CD14-positive monocyte (primary cell): Measurements from ENCODE around the gene MACROD2. TPM values are rescaled to one million over a fixed set of nuclear protein-coding genes. Genes with fewer than 3 reads are reported as not detected.

ENCODE experiments used
- DNase-seq, 3 donors: peaks; one replicate each; pipeline ENCODE4 v3.0.0-alpha.2; 2011 to 2022
- H2AFZ ChIP-seq: 2 replicates; pipeline ENCODE4 v1.6.0; 2012; ENCODE audit warnings: mild to moderate bottlenecking, low read depth, low read length, inconsistent platforms; ENCODE audit not compliant: insufficient read depth, poor library complexity, severe bottlenecking
- H3K27ac ChIP-seq, 2 donors: 1 replicate in 1 of 2; 2 replicates in 1 of 2; pipeline ENCODE4 v1.5.1; 2012 to 2013; ENCODE audit warnings: low read length in 2 of 2, control low read depth in 1 of 2, inconsistent platforms in 1 of 2, low read depth in 1 of 2, mild to moderate bottlenecking in 1 of 2
- H3K27me3 ChIP-seq, 2 donors: one replicate each; pipeline versions ENCODE4 v1.6.0 to v1.6.1; 2011 to 2013; ENCODE audit warnings: low read length in 2 of 2; ENCODE audit not compliant: control insufficient read depth in 2 of 2, insufficient read depth in 2 of 2
- H3K36me3 ChIP-seq, 2 donors: replicated peaks in 1 of 2; 1 replicate in 1 of 2; 2 replicates in 1 of 2; pipeline versions ENCODE4 v1.5.1 to v1.6.1; 2012 to 2013; ENCODE audit warnings: low read length in 2 of 2, control low read depth in 1 of 2, inconsistent platforms in 1 of 2, mild to moderate bottlenecking in 1 of 2; ENCODE audit not compliant: insufficient read depth in 2 of 2, control insufficient read depth in 1 of 2
- H3K4me1 ChIP-seq, 2 donors: 1 replicate in 1 of 2; 2 replicates in 1 of 2; pipeline versions ENCODE4 v1.5.1 to v1.6.1; 2012 to 2013; ENCODE audit warnings: low read length in 2 of 2, control low read depth in 1 of 2, inconsistent platforms in 1 of 2, mild to moderate bottlenecking in 1 of 2, moderate library complexity in 1 of 2; ENCODE audit not compliant: insufficient read depth in 2 of 2, control insufficient read depth in 1 of 2
- H3K4me2 ChIP-seq: replicated peaks from 2 replicates; pipeline ENCODE3; 2012; ENCODE audit warnings: low read length, moderate library complexity, mild to moderate bottlenecking; ENCODE audit not compliant: poor library complexity, severe bottlenecking; ENCODE audit errors: extremely low read depth
- H3K4me3 ChIP-seq, 3 experiments: fragments of 200-600 bp in 1 of 3; sonication (generic) in 1 of 3; replicated peaks in 1 of 3; 1 replicate in 2 of 3; 2 replicates in 1 of 3; pipeline ENCODE4 v1.5.1; 2011 to 2013; ENCODE audit warnings: low read length in 3 of 3, mild to moderate bottlenecking in 3 of 3, control low read depth in 2 of 3, low read depth in 2 of 3, inconsistent platforms in 1 of 3, moderate library complexity in 1 of 3
- H3K79me2 ChIP-seq: 2 replicates; pipeline ENCODE4 v1.6.0; 2012; ENCODE audit warnings: mild to moderate bottlenecking, control low read depth, inconsistent platforms, low read length, moderate library complexity; ENCODE audit not compliant: insufficient read depth
- H3K9ac ChIP-seq: 2 replicates; pipeline ENCODE4 v1.6.0; 2017; ENCODE audit warnings: low read length, mild to moderate bottlenecking; ENCODE audit not compliant: insufficient read depth, poor library complexity, severe bottlenecking
- H3K9me3 ChIP-seq, 2 donors: replicated peaks in 1 of 2; 1 replicate in 1 of 2; 2 replicates in 1 of 2; pipeline versions ENCODE4 v1.5.1 to v1.6.1; 2012 to 2013; ENCODE audit warnings: low read length in 2 of 2, control low read depth in 1 of 2; ENCODE audit not compliant: control insufficient read depth in 1 of 2, insufficient read depth in 1 of 2
- H4K20me1 ChIP-seq: 2 replicates; pipeline ENCODE4 v1.6.0; 2012; ENCODE audit warnings: mild to moderate bottlenecking, low read length, control low read depth, moderate library complexity; ENCODE audit not compliant: insufficient read depth
- H3K27ac Mint-ChIP-seq, 7 donors: one replicate each; pipeline ENCODE4 v1.8.0; 2020; ENCODE audit warnings: mild to moderate bottlenecking in 7 of 7, mixed read lengths in 7 of 7, moderate library complexity in 6 of 7, inconsistent platforms in 2 of 7
- H3K27me3 Mint-ChIP-seq, 3 donors: one replicate each; pipeline ENCODE4 v1.8.0; 2021 to 2022; ENCODE audit warnings: low read depth in 3 of 3, mild to moderate bottlenecking in 3 of 3, mixed read lengths in 3 of 3, moderate library complexity in 3 of 3, inconsistent platforms in 1 of 3
- H3K36me3 Mint-ChIP-seq, 2 donors: one replicate each; pipeline ENCODE4 v1.8.0; 2020; ENCODE audit warnings: mixed read lengths in 2 of 2, inconsistent platforms in 1 of 2, mild to moderate bottlenecking in 1 of 2
- H3K4me1 Mint-ChIP-seq: one replicate; pipeline ENCODE4 v1.8.0; 2020; ENCODE audit warnings: mild to moderate bottlenecking, mixed read lengths
- H3K4me3 Mint-ChIP-seq, 2 donors: one replicate each; pipeline ENCODE4 v1.8.0; 2020; ENCODE audit warnings: mild to moderate bottlenecking in 2 of 2, mixed read lengths in 2 of 2, moderate library complexity in 1 of 2
- H3K9me3 Mint-ChIP-seq, 7 donors: one replicate each; pipeline ENCODE4 v1.8.0; 2020 to 2022; ENCODE audit warnings: mixed read lengths in 7 of 7, mild to moderate bottlenecking in 6 of 7, moderate library complexity in 6 of 7, inconsistent platforms in 2 of 7
- CTCF ChIP-seq: fragments of 200-600 bp; IDR thresholded peaks from one replicate; pipeline ENCODE4 v1.8.0; 2022; ENCODE audit warnings: antibody characterized with exemption, mild to moderate bottlenecking
- WGBS: methylation state at CpG from one replicate; pipeline ENCODE4 v1.1.5; 2013; ENCODE audit warnings: missing lambda C conversion rate; ENCODE audit not compliant: insufficient coverage; 5-methylcytosine and 5-hydroxymethylcytosine counted together
- intact Hi-C, 2 donors: fragments of 100-400 bp; cut with micrococcal nuclease; formaldehyde crosslinking; loops; one replicate each; pipeline versions ENCODE4 v1.15.0 to v1.15.1; 2023
- polyA plus RNA-seq, 3 donors: library from polyadenylated mRNA; depleted of rRNA in 1 of 3; unstranded in 2 of 3; stranded (reverse) in 1 of 3; fragments of 300-500 nt in 2 of 3; fragments of >200 nt in 1 of 3; fragmentation: Illumina TruSeq in 2 of 3; gene quantifications; 1 replicate in 2 of 3; 2 replicates in 1 of 3; pipeline ENCODE4 v1.2.3, GENCODE V29; 2012 to 2021

The MACROD2 gene
- polyA plus RNA-seq, 3 donors, result 0.23 TPM; not detected in 2

- no peaks in the 10 kb centered on the region for H3K36me3 ChIP-seq
- no peak overlapping the region for H3K4me3 Mint-ChIP-seq
- no peak for TF ChIP-seq CTCF
Measured at GRCh38 chr20:14892782-14893181, 897.5 kb downstream of the MACROD2 start.

GRCh38 chr20:14896569-14896968 is 901.3 kb downstream of the MACROD2 start:
- intact Hi-C loops, result no loop called here
- no peaks in the 10 kb centered on the region for H3K27me3 ChIP-seq
- no peaks in the 10 kb centered on the region for H3K79me2 ChIP-seq
- no peaks in the 10 kb centered on the region for H4K20me1 ChIP-seq
- no peaks in the 10 kb centered on the region for H3K36me3 Mint-ChIP-seq
- no peak overlapping the region for H3K4me2 ChIP-seq
- no peaks in the 10 kb centered on the region for H3K4me1 ChIP-seq
- no peak overlapping the region for H2AFZ ChIP-seq
- no peaks in the 10 kb centered on the region for H3K9me3 ChIP-seq
- no peak overlapping the region for H3K9ac ChIP-seq
- no peaks in the 10 kb centered on the region for H3K36me3 ChIP-seq
- no peak for TF ChIP-seq CTCF
- H3K4me3 ChIP-seq, result no peak overlapping the region
- DNase-seq, result no peak
- H3K27me3 Mint-ChIP-seq, result peaks cover 0 to 2% (median 2%) of the 10 kb centered on the region in 3 donors
- H3K9me3 Mint-ChIP-seq, result peaks cover 0 to 8% (median 6%) of the 10 kb centered on the region in 7 donors
- H3K27ac ChIP-seq, result no peak overlapping the region
- no peak overlapping the region for H3K27ac Mint-ChIP-seq
- H3K4me3 Mint-ChIP-seq, result no peak overlapping the region
- H3K4me1 Mint-ChIP-seq, result peaks cover 2% of the 10 kb centered on the region

More at GRCh38 chr20:14892782-14893181, 897.5 kb downstream of the MACROD2 start:
- WGBS, result 89% methylated on average over 3 of the region's 4 CpGs
- peaks cover 2% of the 10 kb centered on the region for H3K4me1 Mint-ChIP-seq
- peaks cover 0 to 1% (median 0%) of the 10 kb centered on the region in 3 donors for H3K27me3 Mint-ChIP-seq
- intact Hi-C loops, result no loop called here
- no peak overlapping the region for H3K4me3 ChIP-seq
- H3K27me3 ChIP-seq, result no peaks in the 10 kb centered on the region
- H2AFZ ChIP-seq, result no peak overlapping the region
- H3K4me1 ChIP-seq, result no peaks in the 10 kb centered on the region
- H3K27ac Mint-ChIP-seq, result no peak overlapping the region
- H3K4me2 ChIP-seq, result no peak overlapping the region
- no peaks in the 10 kb centered on the region for H3K36me3 Mint-ChIP-seq
- no peak overlapping the region for H3K9ac ChIP-seq
- H3K9me3 Mint-ChIP-seq, result peaks cover 6 to 13% (median 9%) of the 10 kb centered on the region in 7 donors
- no peaks in the 10 kb centered on the region for H3K79me2 ChIP-seq
- no peaks in the 10 kb centered on the region for H4K20me1 ChIP-seq
- DNase-seq, result no peak
- peaks cover 0 to 3% of the 10 kb centered on the region in 2 donors for H3K9me3 ChIP-seq
- no peak overlapping the region for H3K27ac ChIP-seq
